Astrocyte (in vitro differentiated cells and primary cell): Measurements from ENCODE around the gene SLC35B2.

ENCODE experiments used
- EZH2 ChIP-seq: IDR thresholded peaks from 2 replicates; pipeline ENCODE4 v1.6.1; 2012; ENCODE audit warnings: mild to moderate bottlenecking, low read length, inconsistent platforms; ENCODE audit not compliant: insufficient read depth
- TF ChIP-seq, protein P1 (sequence below): IDR thresholded peaks from 2 replicates; pipeline ENCODE4 v1.5.1; 2011; ENCODE audit warnings: low read depth, mild to moderate bottlenecking, inconsistent platforms, low read length, moderate library complexity; ENCODE audit not compliant: insufficient read depth

DNA sequence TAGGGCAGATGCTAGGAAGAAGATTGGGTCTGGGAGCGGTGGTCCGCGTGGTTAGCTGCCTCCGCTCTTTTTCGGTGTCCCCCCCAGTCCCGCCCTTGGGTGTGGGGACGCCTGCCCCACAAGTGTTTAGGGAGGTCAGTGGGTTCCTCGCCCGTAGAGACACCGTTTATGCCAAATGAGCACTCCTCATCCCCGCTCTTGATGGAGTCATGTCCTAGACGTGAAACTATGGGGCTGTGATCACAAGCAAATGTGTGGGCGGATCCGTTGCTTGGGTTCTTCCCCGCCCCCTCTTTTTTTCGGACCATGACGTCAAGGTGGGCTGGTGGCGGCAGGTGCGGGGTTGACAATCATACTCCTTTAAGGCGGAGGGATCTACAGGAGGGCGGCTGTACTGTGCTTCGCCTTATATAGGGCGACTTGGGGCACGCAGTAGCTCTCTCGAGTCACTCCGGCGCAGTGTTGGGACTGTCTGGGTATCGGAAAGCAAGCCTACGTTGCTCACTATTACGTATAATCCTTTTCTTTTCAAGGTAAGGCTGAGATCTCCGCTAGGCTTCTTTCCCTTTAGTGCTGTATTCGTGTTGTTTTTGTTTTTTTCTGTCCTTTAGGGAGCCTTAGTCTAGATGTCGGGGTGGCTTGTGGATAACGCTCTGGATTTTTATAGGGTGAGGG lies 10.5 kb downstream of the SLC35B2 start, which contains the start of gene HSP90AB1:
- TF ChIP-seq, protein P1, sequence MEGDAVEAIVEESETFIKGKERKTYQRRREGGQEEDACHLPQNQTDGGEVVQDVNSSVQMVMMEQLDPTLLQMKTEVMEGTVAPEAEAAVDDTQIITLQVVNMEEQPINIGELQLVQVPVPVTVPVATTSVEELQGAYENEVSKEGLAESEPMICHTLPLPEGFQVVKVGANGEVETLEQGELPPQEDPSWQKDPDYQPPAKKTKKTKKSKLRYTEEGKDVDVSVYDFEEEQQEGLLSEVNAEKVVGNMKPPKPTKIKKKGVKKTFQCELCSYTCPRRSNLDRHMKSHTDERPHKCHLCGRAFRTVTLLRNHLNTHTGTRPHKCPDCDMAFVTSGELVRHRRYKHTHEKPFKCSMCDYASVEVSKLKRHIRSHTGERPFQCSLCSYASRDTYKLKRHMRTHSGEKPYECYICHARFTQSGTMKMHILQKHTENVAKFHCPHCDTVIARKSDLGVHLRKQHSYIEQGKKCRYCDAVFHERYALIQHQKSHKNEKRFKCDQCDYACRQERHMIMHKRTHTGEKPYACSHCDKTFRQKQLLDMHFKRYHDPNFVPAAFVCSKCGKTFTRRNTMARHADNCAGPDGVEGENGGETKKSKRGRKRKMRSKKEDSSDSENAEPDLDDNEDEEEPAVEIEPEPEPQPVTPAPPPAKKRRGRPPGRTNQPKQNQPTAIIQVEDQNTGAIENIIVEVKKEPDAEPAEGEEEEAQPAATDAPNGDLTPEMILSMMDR = no peak
- no peak for TF ChIP-seq EZH2
